ENCODE results near the gene TAF4. TPM values are rescaled to one million over a fixed set of nuclear protein-coding genes. Genes with fewer than 3 reads are reported as not detected.
"Not testable (repeated sequence)": the region's sequence is repeated elsewhere in the genome, so short reads cannot be mapped to it uniquely, and the experiment has no call there.

Gene TAF4
- total and polyA plus RNA-seq, 7 experiments from 2014 or later = 0.74 to 43.7 (median 20.8) TPM

DNA sequence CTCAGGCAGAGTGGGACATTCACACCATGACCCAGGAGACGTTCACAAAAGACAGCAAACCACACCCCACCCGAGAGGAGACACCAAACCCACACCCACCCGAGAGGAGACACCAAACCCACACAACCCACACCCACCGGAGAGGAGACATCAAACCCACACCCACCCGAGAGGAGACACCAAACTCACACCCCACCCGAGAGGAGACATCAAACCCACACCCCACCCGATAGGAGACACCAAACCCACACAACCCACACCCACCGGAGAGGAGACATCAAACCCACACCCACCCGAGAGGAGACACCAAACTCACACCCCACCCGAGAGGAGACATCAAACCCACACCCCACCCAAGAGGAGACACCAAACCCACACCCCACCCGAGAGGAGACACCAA lies 84.0 kb downstream of the TAF4 start:
- peaks cover 0 to 37% (median 0%) of the 10 kb centered on the region in 3 experiments for H3K36me3 ChIP-seq (ENCODE audit: control insufficient read depth in 2 of 3, insufficient read depth in 3 of 3, low read length in 3 of 3)
- peaks cover 1 to 45% (median 36%) of the 10 kb centered on the region in 5 donors for H3K36me3 Mint-ChIP-seq
- POLR2A ChIA-PET; ATAC-seq; H3K4me1 ChIP-seq (ENCODE audit: control insufficient read depth in 2 of 2, insufficient read depth in 2 of 2, low read length in 2 of 2); H3K27me3 ChIP-seq (ENCODE audit: control insufficient read depth in 2 of 2, insufficient read depth in 2 of 2, low read length in 2 of 2); DNase-seq; H3K27me3 Mint-ChIP-seq; H3K4me3 ChIP-seq (ENCODE audit: low read length); intact Hi-C loops (cut with micrococcal nuclease); H3K27ac ChIP-seq (ENCODE audit: low read depth, low read length); CTCF ChIA-PET: not testable (repeated sequence)
- peaks cover 0 to 14% (median 0%) of the 10 kb centered on the region in 3 experiments for H3K9me3 ChIP-seq (ENCODE audit: control insufficient read depth in 2 of 3, low read length in 3 of 3)
- H3K27ac Mint-ChIP-seq = peak overlapping the region in 5 of 9 donors; percentile 43 to 66 (median 59)
- peaks cover 0 to 18% (median 12%) of the 10 kb centered on the region in 11 donors for H3K9me3 Mint-ChIP-seq
- peak overlapping the region in 4 of 10 donors; percentile 2 to 73 (median 62) for H3K4me3 Mint-ChIP-seq
- peaks cover 9 to 35% (median 27%) of the 10 kb centered on the region in 7 donors for H3K4me1 Mint-ChIP-seq

- H3K27ac Mint-ChIP-seq = peak overlapping the region in 4 of 9 donors; percentile 29 to 69 (median 63)
- DNase-seq (no peak), ATAC-seq (peak; percentile 38)
- intact Hi-C loops (cut with micrococcal nuclease) = no loop called here
- peak overlapping the region in 5 of 10 donors; percentile 2 to 73 (median 62) for H3K4me3 Mint-ChIP-seq
- peaks cover 0 to 11% (median 0%) of the 10 kb centered on the region in 3 experiments for H3K9me3 ChIP-seq (ENCODE audit: control insufficient read depth in 2 of 3, low read length in 3 of 3)
- H3K27me3 ChIP-seq (ENCODE audit: control insufficient read depth in 2 of 2, insufficient read depth in 2 of 2, low read length in 2 of 2) = no peaks in the 10 kb centered on the region
- POLR2A ChIA-PET = no interaction called here
- H3K4me1 Mint-ChIP-seq = peaks cover 7 to 32% (median 23%) of the 10 kb centered on the region in 7 donors
- peaks cover 4 to 45% (median 4%) of the 10 kb centered on the region in 3 experiments for H3K36me3 ChIP-seq (ENCODE audit: control insufficient read depth in 2 of 3, insufficient read depth in 3 of 3, low read length in 3 of 3)
- peaks cover 0 to 16% (median 10%) of the 10 kb centered on the region in 11 donors for H3K9me3 Mint-ChIP-seq
- H3K36me3 Mint-ChIP-seq = peaks cover 0 to 42% (median 32%) of the 10 kb centered on the region in 5 donors
- peaks cover 0 to 2% (median 0%) of the 10 kb centered on the region in 5 donors for H3K27me3 Mint-ChIP-seq
- peaks cover 3 to 9% of the 10 kb centered on the region in 2 donors for H3K4me1 ChIP-seq (ENCODE audit: control insufficient read depth in 2 of 2, insufficient read depth in 2 of 2, low read length in 2 of 2)
- no peak overlapping the region for H3K4me3 ChIP-seq (ENCODE audit: low read length)
- CTCF ChIA-PET = no interaction called here
- no peak overlapping the region for H3K27ac ChIP-seq (ENCODE audit: low read depth, low read length)
Observed at GRCh38 chr20:61980647-61981583, 84.8 kb downstream of the TAF4 start.

DNA sequence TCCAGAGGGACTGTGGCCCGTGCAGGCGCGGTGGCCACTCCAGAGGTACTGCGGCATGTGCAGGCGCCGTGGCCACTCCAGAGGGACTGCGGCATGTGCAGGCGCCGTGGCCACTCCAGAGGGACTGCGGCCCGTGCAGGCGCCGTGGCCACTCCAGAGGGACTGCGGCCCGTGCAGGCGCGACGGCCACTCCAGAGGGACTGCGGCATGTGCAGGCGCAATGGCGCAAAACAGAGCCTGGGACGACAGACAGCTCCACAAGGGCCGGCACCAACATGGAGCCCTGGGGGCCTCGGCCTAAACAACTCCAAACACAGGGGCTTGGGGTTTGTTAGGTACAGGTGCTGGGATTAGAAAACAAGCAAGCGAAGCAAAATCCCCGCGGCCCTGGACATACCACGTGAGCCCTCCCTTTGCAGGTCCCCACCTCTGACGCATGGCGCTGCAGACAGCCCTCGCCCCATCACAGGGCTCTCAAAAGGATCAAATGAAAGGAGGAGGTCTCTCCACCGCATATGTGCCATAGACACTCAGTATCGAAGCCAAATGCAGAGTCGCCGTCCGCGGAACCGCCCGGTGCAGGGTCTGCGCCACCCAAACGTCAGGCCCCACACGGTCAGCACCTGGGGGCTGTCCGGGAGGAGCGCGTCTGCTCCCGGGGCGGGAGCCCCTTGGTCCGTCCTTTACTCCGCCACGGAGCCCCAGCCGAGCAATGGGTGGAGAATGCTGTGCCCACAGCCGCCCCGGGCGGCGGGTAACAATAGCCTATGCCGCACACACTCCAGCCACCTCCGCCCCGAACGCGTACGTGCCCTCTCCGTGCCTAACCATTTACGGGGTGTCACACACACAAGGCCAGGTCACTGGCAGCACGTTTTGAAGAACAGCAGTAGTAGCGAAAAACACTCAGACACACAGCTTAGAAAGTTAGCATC lies 85.7 kb downstream of the TAF4 start:
- Mint-ChIP-seq H3K27me3 (peaks cover 0 to 2% (median 0%) of the 10 kb centered on the region in 5 donors), H3K36me3 (peaks cover 0 to 40% (median 34%) of the 10 kb centered on the region in 5 donors), H3K4me3 (no peak overlapping the region), H3K27ac (no peak overlapping the region), H3K4me1 (peaks cover 7 to 32% (median 23%) of the 10 kb centered on the region in 7 donors), H3K9me3 (peaks cover 0 to 16% (median 10%) of the 10 kb centered on the region in 11 donors)
- no peaks in the 10 kb centered on the region for H3K27me3 ChIP-seq (ENCODE audit: control insufficient read depth in 2 of 2, insufficient read depth in 2 of 2, low read length in 2 of 2)
- ATAC-seq (no peak), DNase-seq (no peak)
- H3K4me3 ChIP-seq (ENCODE audit: low read length) = no peak overlapping the region
- CTCF ChIA-PET = no interaction called here
- POLR2A ChIA-PET = no interaction called here
- H3K4me1 ChIP-seq (ENCODE audit: control insufficient read depth in 2 of 2, insufficient read depth in 2 of 2, low read length in 2 of 2) = peaks cover 0 to 9% of the 10 kb centered on the region in 2 donors
- no peak overlapping the region for H3K27ac ChIP-seq (ENCODE audit: low read depth, low read length)
- H3K9me3 ChIP-seq (ENCODE audit: control insufficient read depth in 2 of 3, low read length in 3 of 3) = peaks cover 0 to 6% (median 0%) of the 10 kb centered on the region in 3 experiments
- H3K36me3 ChIP-seq (ENCODE audit: control insufficient read depth in 2 of 3, insufficient read depth in 3 of 3, low read length in 3 of 3) = peaks cover 4 to 52% (median 5%) of the 10 kb centered on the region in 3 experiments
- intact Hi-C loops (cut with micrococcal nuclease) = no loop called here

GRCh38 chr20:61979090-61979489 lies 86.6 kb downstream of the TAF4 start:
- Mint-ChIP-seq H3K4me3 (no peak overlapping the region), H3K36me3 (peaks cover 0 to 47% (median 39%) of the 10 kb centered on the region in 5 donors), H3K9me3 (peaks cover 0 to 14% (median 8%) of the 10 kb centered on the region in 11 donors), H3K4me1 (peaks cover 7 to 27% (median 21%) of the 10 kb centered on the region in 7 donors), H3K27ac (no peak overlapping the region), H3K27me3 (peaks cover 0 to 2% (median 0%) of the 10 kb centered on the region in 5 donors)
- ATAC-seq (no peak), DNase-seq (no peak)
- Histone ChIP-seq H3K4me3 (ENCODE audit: low read length) (no peak overlapping the region), H3K4me1 (ENCODE audit: control insufficient read depth in 2 of 2, insufficient read depth in 2 of 2, low read length in 2 of 2) (peaks cover 0 to 9% of the 10 kb centered on the region in 2 donors), H3K27ac (ENCODE audit: low read depth, low read length) (no peak overlapping the region), H3K27me3 (ENCODE audit: control insufficient read depth in 2 of 2, insufficient read depth in 2 of 2, low read length in 2 of 2) (no peaks in the 10 kb centered on the region), H3K36me3 (ENCODE audit: control insufficient read depth in 2 of 3, insufficient read depth in 3 of 3, low read length in 3 of 3) (peaks cover 7 to 52% (median 7%) of the 10 kb centered on the region in 3 experiments), H3K9me3 (ENCODE audit: control insufficient read depth in 2 of 3, low read length in 3 of 3) (peaks cover 0 to 6% (median 0%) of the 10 kb centered on the region in 3 experiments)
- CTCF ChIA-PET = no interaction called here
- POLR2A ChIA-PET = no interaction called here
- intact Hi-C loops (cut with micrococcal nuclease) = no loop called here

DNA sequence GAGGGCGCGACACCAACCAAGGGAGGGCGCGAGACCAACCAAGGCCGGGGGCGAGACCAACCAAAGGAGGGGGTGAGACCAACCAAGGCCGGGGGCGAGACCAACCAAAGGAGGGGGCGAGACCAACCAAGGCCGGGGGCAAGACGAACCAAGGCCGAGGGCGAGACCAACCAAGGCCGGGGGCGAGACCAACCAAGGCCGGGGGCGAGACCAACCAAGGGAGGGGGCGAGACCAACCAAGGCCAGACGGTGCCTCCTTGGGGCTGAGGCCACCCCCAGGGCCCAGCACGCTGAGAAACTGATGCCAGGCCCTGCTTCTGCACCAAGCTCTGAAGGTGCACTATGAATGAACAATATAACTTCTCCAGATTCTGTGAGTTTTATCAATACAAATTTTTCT lies 87.2 kb downstream of the TAF4 start:
- H3K4me1 ChIP-seq (ENCODE audit: control insufficient read depth in 2 of 2, insufficient read depth in 2 of 2, low read length in 2 of 2) = peaks cover 0 to 9% of the 10 kb centered on the region in 2 donors
- CTCF ChIA-PET = no interaction called here
- no peaks in the 10 kb centered on the region for H3K27me3 ChIP-seq (ENCODE audit: control insufficient read depth in 2 of 2, insufficient read depth in 2 of 2, low read length in 2 of 2)
- Mint-ChIP-seq H3K27me3 (peaks cover 0 to 2% (median 0%) of the 10 kb centered on the region in 5 donors), H3K9me3 (peaks cover 0 to 10% (median 5%) of the 10 kb centered on the region in 11 donors), H3K27ac (no peak overlapping the region), H3K36me3 (peaks cover 0 to 47% (median 37%) of the 10 kb centered on the region in 5 donors), H3K4me3 (no peak overlapping the region), H3K4me1 (peaks cover 7 to 24% (median 15%) of the 10 kb centered on the region in 7 donors)
- DNase-seq = no peak
- no peak overlapping the region for H3K4me3 ChIP-seq (ENCODE audit: low read length)
- H3K27ac ChIP-seq (ENCODE audit: low read depth, low read length) = no peak overlapping the region
- intact Hi-C loops (cut with micrococcal nuclease) = no loop called here
- H3K9me3 ChIP-seq (ENCODE audit: control insufficient read depth in 2 of 3, low read length in 3 of 3) = peaks cover 0 to 6% (median 0%) of the 10 kb centered on the region in 3 experiments
- no peak for ATAC-seq
- H3K36me3 ChIP-seq (ENCODE audit: control insufficient read depth in 2 of 3, insufficient read depth in 3 of 3, low read length in 3 of 3) = peaks cover 8 to 53% (median 10%) of the 10 kb centered on the region in 3 experiments
- POLR2A ChIA-PET = no interaction called here

GRCh38 chr20:61977419-61977786 lies 88.3 kb downstream of the TAF4 start:
- Histone ChIP-seq H3K27ac (ENCODE audit: low read depth, low read length) (no peak overlapping the region), H3K4me1 (ENCODE audit: control insufficient read depth in 2 of 2, insufficient read depth in 2 of 2, low read length in 2 of 2) (peaks cover 0 to 6% of the 10 kb centered on the region in 2 donors), H3K27me3 (ENCODE audit: control insufficient read depth in 2 of 2, insufficient read depth in 2 of 2, low read length in 2 of 2) (no peaks in the 10 kb centered on the region), H3K9me3 (ENCODE audit: control insufficient read depth in 2 of 3, low read length in 3 of 3) (peaks cover 0 to 6% (median 2%) of the 10 kb centered on the region in 3 experiments), H3K4me3 (ENCODE audit: low read length) (no peak overlapping the region), H3K36me3 (ENCODE audit: control insufficient read depth in 2 of 3, insufficient read depth in 3 of 3, low read length in 3 of 3) (peaks cover 10 to 64% (median 13%) of the 10 kb centered on the region in 3 experiments)
- CTCF ChIA-PET = no interaction called here
- intact Hi-C loops (cut with micrococcal nuclease) = no loop called here
- Mint-ChIP-seq H3K27ac (no peak overlapping the region), H3K36me3 (peaks cover 9 to 58% (median 43%) of the 10 kb centered on the region in 5 donors), H3K4me1 (peaks cover 7 to 20% (median 14%) of the 10 kb centered on the region in 7 donors), H3K9me3 (peaks cover 0 to 14% (median 5%) of the 10 kb centered on the region in 11 donors), H3K4me3 (no peak overlapping the region), H3K27me3 (peaks cover 0 to 2% (median 0%) of the 10 kb centered on the region in 5 donors)
- ATAC-seq = no peak
- POLR2A ChIA-PET = interaction anchor here (0.6 kb wide), 1 partner anchor 392 kb away, joined by 3 read pairs; no protein-coding TSS in a partner anchor
- DNase-seq = no peak

All from naive thymus-derived CD4-positive, alpha-beta T cell (primary cell).